HG02885 (cell line): ENCODE data around the gene OAF.
"Not testable (repeated sequence)": the region's sequence is repeated elsewhere in the genome, so short reads cannot be mapped to it uniquely, and the experiment has no call there.

Source experiments
- ATAC-seq: cut with Tn5 transposase; IDR thresholded peaks from one replicate; pipeline ENCODE4 v1.9.1; 2021; ENCODE audit warnings: mild to moderate bottlenecking; ENCODE audit not compliant: unreplicated experiment, poor library complexity

Gene OAF

GRCh38 chr11:120259241-120259640 lies 48.4 kb downstream of the OAF start:
- no peak for ATAC-seq

- ATAC-seq = no peak
Measured at GRCh38 chr11:120259988-120260565, 49.2 kb downstream of the OAF start.

GRCh38 chr11:120260616-120261015 lies 49.8 kb downstream of the OAF start:
- no peak for ATAC-seq

GRCh38 chr11:120261321-120261720 lies 50.5 kb downstream of the OAF start:
- ATAC-seq = no peak

- ATAC-seq = no peak
Measured at GRCh38 chr11:120261931-120262330, 51.1 kb downstream of the OAF start.

GRCh38 chr11:120267319-120267718 lies 56.5 kb downstream of the OAF start:
- no peak for ATAC-seq

GRCh38 chr11:120268686-120269085 lies 57.9 kb downstream of the OAF start:
- ATAC-seq = no peak

- no peak for ATAC-seq
Measured at GRCh38 chr11:120270386-120270785, 59.6 kb downstream of the OAF start.

GRCh38 chr11:120271672-120272071 lies 60.8 kb downstream of the OAF start:
- ATAC-seq = no peak

- no peak for ATAC-seq
Measured at GRCh38 chr11:120272303-120272702, 61.5 kb downstream of the OAF start.

GRCh38 chr11:120273432-120273831 lies 62.6 kb downstream of the OAF start:
- ATAC-seq = no peak

GRCh38 chr11:120273956-120274355 lies 63.1 kb downstream of the OAF start:
- ATAC-seq = not testable (repeated sequence)

- no peak for ATAC-seq
Measured at GRCh38 chr11:120279502-120279901, 68.7 kb downstream of the OAF start.
